ENCODE data around the gene LTB4R2.
"Not testable (repeated sequence)": the region's sequence is repeated elsewhere in the genome, so short reads cannot be mapped to it uniquely, and the experiment has no call there.

Gene LTB4R2

GRCh38 chr14:24340606-24341005, 30.7 kb downstream of the LTB4R2 start:
- no peak for DNase-seq

DNA sequence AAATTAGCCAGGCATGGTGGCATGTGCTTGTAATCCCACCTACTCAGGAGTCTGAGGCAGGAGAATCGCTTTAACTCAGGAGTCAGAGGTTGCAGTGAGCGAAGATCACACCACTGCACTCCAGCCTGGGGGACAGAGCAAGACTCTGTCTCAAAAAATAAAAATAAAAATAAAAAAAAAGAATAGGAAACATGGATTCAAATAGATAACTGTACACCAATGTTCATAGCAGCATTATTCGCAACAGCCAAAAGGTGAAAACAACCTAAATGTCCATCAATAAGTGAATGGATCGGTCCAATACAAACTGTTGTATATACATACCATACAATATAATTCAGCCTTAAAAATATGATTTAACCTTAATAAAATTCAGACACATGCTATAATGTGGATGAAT, 32.9 kb downstream of the LTB4R2 start:
- DNase-seq, result no peak

DNA sequence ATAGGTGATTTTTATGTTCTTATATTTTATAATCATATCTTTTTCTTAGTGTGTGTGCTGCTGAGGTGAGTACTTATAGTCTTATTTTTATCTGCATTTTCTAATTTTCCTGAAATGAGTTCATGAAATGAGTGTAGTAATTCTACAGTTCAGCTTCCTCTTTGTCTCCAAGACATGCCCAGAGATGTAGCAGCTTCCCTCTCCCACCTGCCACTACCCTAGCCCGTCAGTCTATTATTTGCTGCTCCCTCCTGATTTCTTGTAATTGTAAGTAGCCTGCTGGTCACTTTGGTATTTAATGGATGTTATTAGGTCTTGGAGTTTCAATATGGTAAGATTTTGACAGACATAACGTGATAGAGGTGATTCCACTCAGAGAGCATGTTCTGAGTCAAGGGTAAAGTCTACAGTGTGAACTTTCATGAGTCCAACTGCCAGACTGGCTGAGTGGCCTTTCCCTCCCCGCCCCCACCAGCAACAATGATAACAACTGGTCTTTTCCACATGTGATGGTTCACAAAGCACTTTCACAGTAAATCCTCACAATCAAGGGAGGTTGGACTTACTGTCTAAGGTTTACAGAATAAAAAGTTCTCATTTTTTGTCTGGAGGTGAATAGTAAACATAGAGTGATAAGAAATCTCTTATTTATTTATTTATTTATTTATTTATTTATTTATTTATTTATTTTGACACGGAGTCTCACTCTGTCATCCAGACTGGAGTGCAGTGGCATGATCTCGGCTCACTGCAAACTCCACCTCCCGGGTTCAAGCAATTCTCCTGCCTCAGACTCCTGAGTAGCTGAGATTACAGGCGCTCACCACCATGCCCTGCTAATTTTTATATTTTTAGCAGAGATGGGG, 34.1 kb downstream of the LTB4R2 start:
- no peak for DNase-seq

DNA sequence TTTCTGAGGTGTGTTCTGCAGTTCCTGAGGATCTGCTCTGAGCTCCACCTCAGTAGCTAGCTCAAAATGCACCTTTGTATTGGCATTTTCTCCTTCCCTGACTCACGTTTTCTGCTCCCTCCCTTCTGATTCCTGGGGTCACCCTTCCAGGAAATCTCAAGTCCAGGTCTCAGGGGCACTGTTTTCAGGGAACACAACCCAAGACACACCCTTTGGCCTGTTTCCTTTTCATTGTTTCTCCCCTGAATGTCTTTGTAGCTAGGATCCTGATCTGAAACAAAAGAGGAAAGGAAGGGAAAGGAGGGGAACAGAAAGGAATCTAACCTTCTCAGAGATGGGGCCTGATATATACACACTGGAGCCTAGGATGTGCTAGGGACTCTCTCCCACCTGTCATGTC, 37.2 kb downstream of the LTB4R2 start:
- DNase-seq, result no peak

- DNase-seq, result no peak
These were observed 38.2 kb downstream of the LTB4R2 start for GRCh38 chr14:24348186-24348585.

DNA sequence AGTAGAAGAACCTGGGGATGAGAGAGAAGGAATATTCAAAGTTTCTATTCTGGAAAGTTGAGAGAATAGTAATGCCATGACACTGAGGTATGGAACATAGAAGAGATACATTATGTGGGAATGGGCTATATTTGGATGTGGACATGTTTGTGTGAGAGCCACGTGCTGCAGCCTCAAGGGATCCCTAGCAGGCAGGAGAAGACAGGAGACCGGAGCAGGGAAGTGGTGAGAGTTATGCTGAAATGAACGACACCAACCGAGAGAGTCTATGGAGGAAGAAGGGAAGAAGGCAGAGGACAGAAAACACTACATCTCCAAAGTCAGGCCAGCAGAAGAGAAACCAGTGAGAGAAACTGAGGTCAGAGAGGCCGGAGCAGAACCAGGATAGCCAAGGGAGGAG, 39.8 kb downstream of the LTB4R2 start:
- DNase-seq, result no peak

DNA sequence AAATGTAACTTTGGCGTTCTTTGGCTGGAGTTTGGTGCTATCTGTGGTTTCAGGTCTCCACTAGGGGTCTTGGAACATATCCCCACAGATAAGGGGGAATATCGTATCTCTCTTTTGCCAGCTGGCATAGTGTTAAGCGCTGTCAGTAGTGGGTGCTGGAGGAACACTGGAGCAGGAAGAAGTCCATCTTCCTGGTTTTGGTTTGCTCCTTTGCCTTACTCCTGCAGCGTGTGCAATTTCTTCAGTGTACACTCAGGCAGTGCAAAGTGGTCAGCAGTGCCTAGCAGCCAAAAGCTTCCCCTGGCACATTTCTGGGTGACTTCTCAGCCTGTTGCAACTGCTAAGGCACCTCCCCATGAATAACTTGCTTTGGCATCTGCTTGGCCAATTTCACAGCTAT, 41.6 kb downstream of the LTB4R2 start:
- no peak for DNase-seq

DNA sequence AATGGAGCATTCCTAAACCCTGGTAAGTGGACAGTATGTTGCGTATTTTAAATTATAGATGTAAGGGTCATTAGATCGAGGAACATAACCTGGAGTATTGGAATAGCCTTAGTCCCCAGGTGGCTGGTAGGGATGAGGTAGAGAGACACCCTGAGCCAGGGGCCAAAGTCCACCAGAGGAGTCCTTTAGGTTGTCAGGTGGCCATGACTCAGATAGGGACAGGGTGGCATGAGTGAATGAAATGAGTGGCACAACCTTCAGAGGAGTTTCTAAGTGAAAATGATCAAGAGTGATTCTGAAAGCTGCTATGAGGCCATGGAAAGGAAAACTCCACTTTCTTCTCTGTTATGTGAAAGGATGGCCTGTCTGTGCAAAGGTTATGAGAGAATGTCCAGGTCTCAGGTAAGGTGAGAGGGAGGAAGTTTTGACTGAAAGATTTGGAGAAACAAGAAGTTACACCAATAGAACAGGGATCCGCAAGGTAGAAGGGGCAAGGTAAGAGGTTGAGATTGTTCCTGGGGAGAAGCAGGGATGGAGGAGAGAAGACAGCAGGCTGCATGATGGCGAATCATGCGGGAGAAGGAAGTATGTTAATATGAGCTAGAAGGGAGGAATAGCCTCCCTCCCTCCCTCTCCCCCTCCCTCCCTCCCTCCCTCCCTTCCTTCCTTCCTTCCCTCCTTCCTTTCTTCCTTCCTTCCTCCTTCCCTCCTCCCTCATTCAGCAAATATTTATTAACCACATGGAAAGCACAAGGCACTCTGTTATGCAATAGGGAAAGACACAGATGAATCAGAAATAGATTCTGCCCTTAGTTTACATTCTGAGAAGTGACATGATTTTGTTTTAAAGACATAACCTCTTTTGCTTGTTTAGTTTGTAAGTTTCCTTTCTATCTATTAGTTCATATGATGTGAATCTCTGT, 43.9 kb downstream of the LTB4R2 start:
- DNase-seq, result no peak

DNA sequence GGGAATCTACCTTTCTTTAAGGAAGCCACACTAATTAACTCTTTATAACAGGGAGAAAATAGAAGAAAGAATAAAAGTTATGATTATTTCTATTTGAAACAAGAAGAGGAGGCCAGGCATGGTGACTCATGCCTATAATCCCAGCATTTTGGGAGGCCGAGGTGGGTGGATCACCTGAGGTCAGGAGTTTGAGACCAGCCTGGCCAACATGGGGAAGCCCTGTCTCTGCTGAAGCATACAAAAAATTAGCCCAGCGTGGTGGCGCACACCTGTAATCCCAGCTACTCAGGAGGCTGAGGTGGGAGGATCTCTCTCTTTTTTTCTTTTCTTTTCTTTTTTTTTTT, 44.5 kb downstream of the LTB4R2 start:
- DNase-seq, result not testable (repeated sequence)

DNA sequence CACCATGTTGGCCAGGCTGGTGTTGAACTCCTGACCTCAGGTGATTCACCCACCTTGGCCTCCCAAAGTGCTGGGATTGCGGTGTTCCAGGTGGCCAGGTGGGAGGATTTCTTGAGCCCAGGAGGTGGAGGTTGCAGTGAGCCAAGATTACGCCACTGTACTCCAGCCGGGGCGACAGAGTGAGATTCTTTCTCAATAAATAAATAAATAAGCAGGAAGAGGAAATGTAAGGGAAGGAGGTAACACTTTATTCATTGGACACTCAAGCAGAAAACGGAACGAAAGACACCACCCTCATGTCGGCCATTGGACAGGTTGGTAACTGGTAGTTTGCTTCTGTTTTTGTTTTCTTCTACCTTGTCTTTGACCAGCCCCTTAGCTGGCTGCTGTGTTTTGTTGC, 45.1 kb downstream of the LTB4R2 start:
- DNase-seq, result no peak

DNA sequence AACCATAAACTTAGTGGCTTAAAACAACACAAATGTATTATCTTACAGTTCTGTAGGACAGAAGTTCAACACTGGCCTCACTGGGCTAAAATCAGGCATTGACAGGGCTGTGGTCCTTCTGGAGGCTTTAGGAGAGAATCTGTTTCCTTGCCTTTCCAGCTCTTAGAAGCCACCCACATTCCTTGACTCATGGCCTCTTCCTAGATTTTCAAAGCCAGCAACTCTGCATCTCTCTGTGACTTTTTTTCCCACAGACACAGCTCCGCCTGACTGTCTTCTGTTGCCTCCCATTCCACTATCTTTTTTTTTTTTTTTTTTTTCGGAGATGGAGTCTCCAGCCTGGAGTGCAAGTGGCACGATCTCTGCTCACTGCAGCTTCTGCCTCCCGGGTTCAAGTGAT, 46.3 kb downstream of the LTB4R2 start:
- DNase-seq, result no peak

DNA sequence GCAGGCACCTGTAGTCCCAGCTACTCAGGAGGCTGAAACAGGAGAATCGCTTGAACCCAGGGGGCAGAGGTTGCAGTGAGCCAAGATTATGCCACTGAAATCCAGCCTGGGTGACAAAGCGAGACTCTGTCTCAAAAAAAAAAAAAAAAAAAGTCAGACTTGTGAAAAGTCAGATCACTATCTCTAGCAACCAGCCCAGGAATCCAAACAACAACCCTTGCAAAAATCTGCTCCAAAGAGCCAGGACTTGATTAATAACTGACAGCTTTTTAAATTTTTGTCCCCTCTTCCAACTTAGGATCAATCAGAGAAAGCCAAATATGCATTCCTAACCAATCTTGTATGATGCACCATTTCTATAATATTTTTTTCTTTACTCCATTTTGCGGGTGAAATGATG, 50.3 kb downstream of the LTB4R2 start:
- DNase-seq, result no peak

DNA sequence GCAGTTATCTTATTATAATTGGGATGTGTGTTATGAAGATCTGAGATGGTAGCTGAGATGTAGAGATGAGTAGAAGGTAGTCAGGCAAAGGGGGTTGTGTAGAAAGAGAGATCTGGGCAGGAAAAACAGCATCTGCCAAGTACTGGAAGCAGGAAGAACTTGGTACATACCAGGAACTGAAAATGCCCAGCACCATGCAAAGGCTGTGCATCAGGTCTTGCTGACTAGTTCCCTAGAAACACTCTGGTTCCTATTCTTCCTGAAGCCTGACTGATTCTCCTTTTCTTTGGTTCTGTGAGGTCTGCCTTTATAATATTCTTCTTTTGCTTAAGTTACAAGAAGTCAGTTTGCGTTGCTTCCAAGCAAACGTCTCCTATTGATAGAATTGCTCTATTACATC, 51.4 kb downstream of the LTB4R2 start:
- DNase-seq, result no peak

Measured in GF-D8 (cell line).